ENCODE data around the gene RIMS4. TPM values are rescaled to one million over a fixed set of nuclear protein-coding genes. Genes with fewer than 3 reads are reported as not detected.

RIMS4 gene
- total and polyA plus RNA-seq, 9 of the 15 experiments (the other 6 are each of a cell fraction or from before 2014, with no cell fraction given), result 0.04 TPM; not detected in 8

- no peak for ATAC-seq
- ChIA-PET POLR2A (interaction anchor here (0.6 kb wide), 1 partner anchor 1150 kb away, joined by 3 read pairs; no protein-coding TSS in a partner anchor), CTCF (ENCODE audit: low intra/inter-chr PET ratio) (interaction anchor here (6.8 kb wide), 1 partner anchor 49 kb away, joined by 58 read pairs; no protein-coding TSS in a partner anchor)
- Histone ChIP-seq H3K79me2 (ENCODE audit: control insufficient read depth, insufficient read depth, low read length) (no peaks in the 10 kb centered on the region), H3K9me3 (replicated peaks; ENCODE audit: control insufficient read depth, insufficient read depth, low read depth, low read length) (no peaks in the 10 kb centered on the region; the same call in 1 of the 2 replicates), H3K27me3 (ENCODE audit: control insufficient read depth in 2 of 2, insufficient read depth in 2 of 2, low read length in 2 of 2) (peaks cover 7 to 14% of the 10 kb centered on the region in 2 experiments; a peak in 4 of 5 replicates), H3K27ac (ENCODE audit: extremely low read depth, low read depth, low read length) (no peak overlapping the region), H2AFZ (ENCODE audit: low read depth, low read length) (no peak overlapping the region), H3K9ac (ENCODE audit: insufficient read depth in 1 of 2, low read depth in 2 of 2, low read length in 2 of 2) (no peak overlapping the region), H3K4me2 (ENCODE audit: insufficient read depth, low read length) (no peak overlapping the region), H3K9me1 (ENCODE audit: control insufficient read depth, insufficient read depth, low read length) (no peaks in the 10 kb centered on the region), H3K4me3 (no peak overlapping the region), H3K4me1 (replicated peaks in 1 of 2; ENCODE audit: control insufficient read depth in 2 of 2, insufficient read depth in 2 of 2, low read length in 2 of 2) (no peaks in the 10 kb centered on the region; a peak in 1 of 5 replicates), H4K20me1 (replicated peaks; ENCODE audit: control insufficient read depth, insufficient read depth, low read length) (no peaks in the 10 kb centered on the region), H3K36me3 (ENCODE audit: control insufficient read depth, insufficient read depth, low read length) (no peaks in the 10 kb centered on the region)
- 47% methylated on average over 3 of the region's 3 CpGs for WGBS (ENCODE audit: insufficient coverage, low coverage, missing lambda C conversion rate)
- in situ Hi-C loops (cut with MboI) (no loop called here), intact Hi-C loops (cut with micrococcal nuclease) (loop anchor here (5.0 kb wide), 2 partner anchors 132 to 518 kb away; no protein-coding TSS in a partner anchor)
- BruUV-seq (replicated peaks), result no TSS peak
- TF ChIP-seq ZNF444 (CRISPR knock-in tag; IDR thresholded peaks at IDR 0.05) (no peak), HMG20B (CRISPR knock-in tag; IDR thresholded peaks at IDR 0.05) (no peak), NUFIP1 (IDR thresholded peaks at IDR 0.05; ENCODE audit: partially characterized antibody) (no peak), SREBF1 (IDR thresholded peaks at IDR 0.05; ENCODE audit: borderline replicate concordance, low read depth, low read length) (no peak)
- FAIRE-seq, result no peak
- peak in 1 of 4 experiments; percentile 33 for DNase-seq (ENCODE audit: extremely low read depth in 1 of 4, low spot score in 3 of 4)
Observed at GRCh38 chr20:44734938-44735337, 75.4 kb downstream of the RIMS4 start.
